ENCODE data around the gene GRIK4. TPM values are rescaled to one million over a fixed set of nuclear protein-coding genes. Genes with fewer than 3 reads are reported as not detected.
A peak's percentile ranks its signal among the peaks of the same experiment; 100 is the strongest.

Gene GRIK4
- total and polyA plus RNA-seq, 8 donors: 0.06 to 0.31 TPM; not detected in 6

DNA sequence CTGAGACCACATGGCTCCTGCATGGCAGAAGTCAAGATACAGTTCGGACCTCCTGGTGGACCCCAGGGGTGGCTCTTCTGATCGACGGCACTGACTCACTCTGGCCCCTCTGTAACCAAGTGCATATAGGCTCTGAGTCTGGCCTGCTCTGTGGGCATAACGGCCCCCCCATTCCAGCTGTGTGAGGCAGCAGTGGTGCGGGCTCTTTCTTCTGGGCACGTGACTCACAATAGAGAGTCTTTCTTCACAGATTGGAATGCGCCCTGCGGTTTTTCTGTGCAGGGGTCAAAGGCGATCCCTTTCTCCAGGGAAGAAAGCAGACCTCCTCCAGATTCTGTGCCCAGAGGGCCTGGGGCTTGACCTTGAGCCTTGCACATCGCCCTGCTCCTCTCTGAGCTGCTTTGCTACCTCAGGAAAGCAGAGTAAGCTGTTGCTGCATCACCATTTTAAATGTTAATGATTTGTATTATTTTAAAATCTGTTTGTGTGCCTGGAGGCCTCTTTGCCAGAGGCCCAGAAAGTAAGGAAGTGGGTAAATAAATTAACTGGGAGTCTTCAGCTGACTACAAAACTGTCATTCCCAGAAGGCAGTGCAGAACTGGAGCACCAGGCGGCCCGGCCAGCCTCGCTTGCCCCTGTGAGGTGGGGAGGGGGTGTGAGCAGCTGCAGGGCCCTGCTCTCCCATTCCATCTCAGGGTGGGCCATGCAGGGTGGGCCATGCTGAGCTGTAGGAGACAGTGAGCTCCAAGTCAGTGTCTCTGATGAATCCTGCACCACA is 199.0 kb downstream of the GRIK4 start:
- intact Hi-C loops (cut with DNase I; ENCODE audit: low total_unique reads): no loop called here
- WGBS, 5 donors: 36 to 43% (median 37%) methylated on average over 12 to 13 of the region's 13 CpGs

DNA sequence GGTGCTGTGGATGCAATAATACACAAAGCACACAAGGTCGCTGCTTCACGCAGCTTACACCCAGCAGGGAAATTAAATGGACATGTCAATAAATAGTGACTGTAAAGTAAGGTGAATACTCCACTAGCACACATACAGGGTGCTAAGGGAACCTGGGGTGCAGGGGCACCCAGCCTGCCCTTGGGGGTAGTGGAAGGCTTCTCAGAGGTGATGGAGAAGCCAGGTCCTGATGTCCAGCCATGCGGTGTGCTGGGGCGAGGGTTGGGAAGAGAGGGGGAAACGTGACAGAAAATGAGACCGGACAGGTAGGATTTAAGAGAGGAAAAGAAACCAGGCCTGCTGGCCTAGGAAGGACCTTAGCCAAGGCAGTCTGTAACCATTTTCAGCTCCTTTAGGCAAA is 200.5 kb downstream of the GRIK4 start:
- Histone ChIP-seq H3K9me3 (peaks cover 7 to 15% (median 14%) of the 10 kb centered on the region in 4 donors), H3K27ac (no peak overlapping the region), H3K36me3 (no peaks in the 10 kb centered on the region), H3K4me1 (peaks cover 0 to 13% (median 5%) of the 10 kb centered on the region in 4 donors), H3K4me3 (no peak overlapping the region), H3K27me3 (peaks cover 0 to 9% (median 0%) of the 10 kb centered on the region in 3 donors)
- 92 to 97% (median 94%) methylated on average over 6 of the region's 6 CpGs for whole genome bisulfite sequencing, 5 donors
- TF ChIP-seq EP300 (IDR thresholded peaks at IDR 0.05) (no peak), POLR2A (IDR thresholded peaks at IDR 0.05) (no peak), POLR2AphosphoS5 (IDR thresholded peaks at IDR 0.05) (no peak)
- TF ChIP-seq, protein P1, sequence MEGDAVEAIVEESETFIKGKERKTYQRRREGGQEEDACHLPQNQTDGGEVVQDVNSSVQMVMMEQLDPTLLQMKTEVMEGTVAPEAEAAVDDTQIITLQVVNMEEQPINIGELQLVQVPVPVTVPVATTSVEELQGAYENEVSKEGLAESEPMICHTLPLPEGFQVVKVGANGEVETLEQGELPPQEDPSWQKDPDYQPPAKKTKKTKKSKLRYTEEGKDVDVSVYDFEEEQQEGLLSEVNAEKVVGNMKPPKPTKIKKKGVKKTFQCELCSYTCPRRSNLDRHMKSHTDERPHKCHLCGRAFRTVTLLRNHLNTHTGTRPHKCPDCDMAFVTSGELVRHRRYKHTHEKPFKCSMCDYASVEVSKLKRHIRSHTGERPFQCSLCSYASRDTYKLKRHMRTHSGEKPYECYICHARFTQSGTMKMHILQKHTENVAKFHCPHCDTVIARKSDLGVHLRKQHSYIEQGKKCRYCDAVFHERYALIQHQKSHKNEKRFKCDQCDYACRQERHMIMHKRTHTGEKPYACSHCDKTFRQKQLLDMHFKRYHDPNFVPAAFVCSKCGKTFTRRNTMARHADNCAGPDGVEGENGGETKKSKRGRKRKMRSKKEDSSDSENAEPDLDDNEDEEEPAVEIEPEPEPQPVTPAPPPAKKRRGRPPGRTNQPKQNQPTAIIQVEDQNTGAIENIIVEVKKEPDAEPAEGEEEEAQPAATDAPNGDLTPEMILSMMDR (IDR thresholded peaks at IDR 0.05): no peak
- DNase-seq: no peak
- intact Hi-C loops (cut with DNase I; ENCODE audit: low total_unique reads): no loop called here

More for the DNA sequence above, 199.0 kb downstream of the GRIK4 start:
- H3K4me1 ChIP-seq: peaks cover 0 to 13% (median 5%) of the 10 kb centered on the region in 4 donors
- H3K27ac ChIP-seq: peak overlapping the region in 1 of 5 donors; percentile 42
- no peaks in the 10 kb centered on the region for H3K36me3 ChIP-seq
- H3K9me3 ChIP-seq: peaks cover 7 to 19% (median 17%) of the 10 kb centered on the region in 4 donors
- peaks cover 0 to 2% (median 0%) of the 10 kb centered on the region in 3 donors for H3K27me3 ChIP-seq
- TF ChIP-seq POLR2A (IDR thresholded peaks at IDR 0.05): no peak
- TF ChIP-seq POLR2AphosphoS5 (IDR thresholded peaks at IDR 0.05): no peak
- TF ChIP-seq, protein P1 (IDR thresholded peaks at IDR 0.05): no peak
- TF ChIP-seq EP300 (IDR thresholded peaks at IDR 0.05): no peak
- peak in 1 of 2 donors; percentile 75 for DNase-seq
- no peak overlapping the region for H3K4me3 ChIP-seq

DNA sequence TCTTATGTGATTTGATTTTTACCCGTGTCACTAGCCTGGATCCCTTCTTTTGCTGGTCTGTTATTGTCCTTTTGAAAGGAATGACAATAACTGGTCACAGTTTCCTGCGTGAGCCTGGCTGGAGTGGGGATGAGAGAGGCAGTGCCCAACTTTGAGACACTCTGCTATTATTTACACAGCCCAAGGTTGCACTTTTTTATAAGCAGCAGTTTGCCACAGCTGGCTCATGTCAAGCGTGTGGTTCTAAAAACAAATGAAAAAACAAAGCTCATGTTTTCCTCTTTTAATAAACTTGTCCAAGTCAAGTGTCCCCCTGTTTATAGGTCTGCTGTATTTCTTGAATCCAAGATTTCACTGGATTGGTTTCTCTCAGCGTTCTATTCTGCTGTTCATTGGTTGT is 201.3 kb downstream of the GRIK4 start:
- peaks cover 0 to 13% (median 5%) of the 10 kb centered on the region in 4 donors for H3K4me1 ChIP-seq
- TF ChIP-seq POLR2AphosphoS5 (IDR thresholded peaks at IDR 0.05): no peak
- TF ChIP-seq POLR2A (IDR thresholded peaks at IDR 0.05): no peak
- TF ChIP-seq, protein P1 (IDR thresholded peaks at IDR 0.05): no peak
- TF ChIP-seq EP300 (IDR thresholded peaks at IDR 0.05): no peak
- intact Hi-C loops (cut with DNase I; ENCODE audit: low total_unique reads): no loop called here
- 65 to 86% (median 76%) methylated on average over 4 of the region's 4 CpGs for WGBS, 5 donors
- no peaks in the 10 kb centered on the region for H3K36me3 ChIP-seq
- no peak for DNase-seq
- no peak overlapping the region for H3K27ac ChIP-seq
- H3K9me3 ChIP-seq: peaks cover 3 to 6% (median 6%) of the 10 kb centered on the region in 4 donors
- H3K4me3 ChIP-seq: no peak overlapping the region
- peaks cover 0 to 18% (median 0%) of the 10 kb centered on the region in 3 donors for H3K27me3 ChIP-seq

- Histone ChIP-seq H3K27me3 (peaks cover 0 to 22% (median 0%) of the 10 kb centered on the region in 3 donors), H3K4me3 (no peak overlapping the region), H3K27ac (no peak overlapping the region), H3K36me3 (no peaks in the 10 kb centered on the region), H3K9me3 (peaks cover 0 to 2% (median 1%) of the 10 kb centered on the region in 4 donors), H3K4me1 (peaks cover 0 to 13% (median 5%) of the 10 kb centered on the region in 4 donors)
- WGBS, 5 donors: 66 to 74% (median 70%) methylated on average over 5 of the region's 5 CpGs
- no peak for TF ChIP-seq POLR2AphosphoS5 (IDR thresholded peaks at IDR 0.05)
- TF ChIP-seq EP300 (IDR thresholded peaks at IDR 0.05): no peak
- TF ChIP-seq, protein P1 (IDR thresholded peaks at IDR 0.05): no peak
- TF ChIP-seq POLR2A (IDR thresholded peaks at IDR 0.05): no peak
- intact Hi-C loops (cut with DNase I; ENCODE audit: low total_unique reads): no loop called here
- no peak for DNase-seq
Measured at GRCh38 chr11:120713296-120713695, 201.7 kb downstream of the GRIK4 start.
